Bronchial epithelial cell (primary cell): ENCODE measurements around the gene FAM76A. TPM values are rescaled to one million over a fixed set of nuclear protein-coding genes. Genes with fewer than 3 reads are reported as not detected.

Experiments used
- DNase-seq: peaks from one replicate; pipeline ENCODE4 v3.0.0-alpha.2; 2010; ENCODE audit warnings: low read depth
- FAIRE-seq: peaks from 2 replicates; lab custom pipeline; 2011; peaks lifted over from hg19 to GRCh38; lab: Jason Lieb, UNC
- H3K27me3 ChIP-seq: 2 replicates; pipeline ENCODE4 v1.5.1; 2011; ENCODE audit warnings: low read length; ENCODE audit not compliant: control insufficient read depth, insufficient read depth
- H3K36me3 ChIP-seq: 2 replicates; pipeline ENCODE4 v1.5.1; 2011; ENCODE audit warnings: low read length; ENCODE audit not compliant: control insufficient read depth, insufficient read depth
- H3K4me3 ChIP-seq: 2 replicates; pipeline ENCODE4 v1.5.1; 2011; ENCODE audit warnings: mild to moderate bottlenecking, low read depth, low read length, control low read depth
- CTCF ChIP-seq: IDR thresholded peaks from 2 replicates; pipeline ENCODE4 v1.5.1; 2011; ENCODE audit warnings: mild to moderate bottlenecking, moderate library complexity, low read length, control low read depth, inconsistent platforms; ENCODE audit not compliant: insufficient read depth, severe bottlenecking
- total RNA-seq: library from RNA; depleted of rRNA; stranded (reverse); fragments of >200 nt; gene quantifications from 2 replicates; pipeline ENCODE4 v1.2.1, GENCODE V29; 2014

FAM76A gene
- total RNA-seq, 1 donor from 2014 or later: 12.6 TPM

- no peak for FAIRE-seq
- H3K4me3 ChIP-seq: no peak overlapping the region
- DNase-seq: no peak
- no peaks in the 10 kb centered on the region for H3K27me3 ChIP-seq
- no peak for TF ChIP-seq CTCF
- peaks cover 4% of the 10 kb centered on the region for H3K36me3 ChIP-seq
These were observed 84.1 kb downstream of the FAM76A start for GRCh38 chr1:27809883-27810282.

DNA sequence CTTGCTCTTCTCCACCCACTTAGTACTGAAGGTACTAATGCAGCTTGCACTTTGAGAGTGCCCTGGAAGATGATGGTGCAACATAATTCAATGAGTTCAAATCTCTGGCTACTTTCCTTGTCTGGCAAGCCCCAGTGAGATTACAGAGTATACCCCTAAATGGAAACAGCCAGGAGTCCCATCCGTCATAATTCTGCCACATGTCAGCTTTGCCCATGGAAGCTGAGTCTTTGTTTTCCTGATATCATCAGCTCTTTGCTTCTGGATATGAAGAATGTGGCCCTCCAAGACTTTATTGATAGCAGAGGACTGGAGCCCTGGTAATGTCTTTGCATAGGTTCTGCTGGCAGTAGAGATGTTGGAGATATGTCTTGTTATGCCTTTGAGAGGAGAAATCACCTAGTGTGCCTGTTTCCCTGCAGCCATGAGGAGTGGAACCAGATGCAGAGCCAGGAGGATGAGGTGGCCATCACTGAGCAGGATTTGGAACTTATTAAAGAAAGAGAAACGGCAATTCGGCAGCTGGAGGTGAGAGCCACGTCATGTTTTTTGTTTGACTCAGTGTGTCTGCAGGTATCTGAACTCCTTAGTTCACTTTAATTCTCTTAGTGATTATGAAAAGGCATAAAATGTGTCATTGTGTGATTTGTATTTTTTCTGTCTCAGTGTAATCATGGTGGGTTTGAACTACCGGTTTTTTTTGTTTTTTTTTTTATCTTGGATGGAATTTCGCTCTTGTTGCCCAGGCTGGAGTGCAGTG lies 86.2 kb downstream of the FAM76A start:
- DNase-seq (no peak), FAIRE-seq (no peak)
- H3K4me3 ChIP-seq: no peak overlapping the region
- no peak for TF ChIP-seq CTCF
- peaks cover 5% of the 10 kb centered on the region for H3K36me3 ChIP-seq
- no peaks in the 10 kb centered on the region for H3K27me3 ChIP-seq

Other genes starting within 250 kb of the FAM76A start
- 22.1 and 38.3 TPM in 2 replicates for gene WASF2, start 235.8 kb upstream of the FAM76A start, total RNA-seq
- 5.0 and 14.6 TPM in 2 replicates for gene AHDC1, start 121.8 kb upstream of the FAM76A start, total RNA-seq
- gene FGR, start 90.8 kb upstream of the FAM76A start, total RNA-seq: 0.13 and 1.1 TPM in 2 replicates
- gene IFI6, start 53.8 kb upstream of the FAM76A start, total RNA-seq: 1.3 and 2.8 TPM in 2 replicates
- 29.7 and 36.2 TPM in 2 replicates for gene STX12, start 47.3 kb downstream of the FAM76A start, total RNA-seq
- gene PPP1R8, start 104.8 kb downstream of the FAM76A start, total RNA-seq: 46.7 and 51.9 TPM in 2 replicates
- gene THEMIS2, start 146.6 kb downstream of the FAM76A start, total RNA-seq: 2.1 and 2.4 TPM in 2 replicates
- gene RPA2, start 188.6 kb downstream of the FAM76A start, total RNA-seq: 20.5 and 25.0 TPM in 2 replicates
- gene SMPDL3B, start 209.0 kb downstream of the FAM76A start, total RNA-seq: 2.4 and 2.7 TPM in 2 replicates
- 2.4 and 3.2 TPM in 2 replicates for gene XKR8, start 234.0 kb downstream of the FAM76A start, total RNA-seq